Left renal pelvis (tissue), 4 donors: Measurements from ENCODE around the gene NDEL1. TPM values are rescaled to one million over a fixed set of nuclear protein-coding genes. Genes with fewer than 3 reads are reported as not detected.

Experiments
- DNase-seq, 4 donors: peaks; one replicate each; pipeline ENCODE4 v3.0.0-alpha.2; 2013; ENCODE audit warnings: low read depth in 4 of 4, low spot score in 3 of 4
- polyA plus RNA-seq, 4 donors: library from polyadenylated mRNA; unstranded; fragments of 120-200 nt; gene quantifications; one replicate each; pipeline ENCODE4 v1.2.1, GENCODE V29; 2013; ENCODE audit not compliant: insufficient read length in 4 of 4

Gene NDEL1
- polyA plus RNA-seq, 4 donors, result 43.6 to 57.2 (median 51.1) TPM

GRCh38 chr17:8496081-8496480 is 60.4 kb downstream of the NDEL1 start:
- DNase-seq, result no peak

GRCh38 chr17:8499171-8499570 is 63.5 kb downstream of the NDEL1 start:
- no peak for DNase-seq

GRCh38 chr17:8499614-8500013 is 63.9 kb downstream of the NDEL1 start:
- no peak for DNase-seq

- DNase-seq, result no peak
These were observed 64.9 kb downstream of the NDEL1 start for GRCh38 chr17:8500609-8501008.

GRCh38 chr17:8502126-8502525 is 66.4 kb downstream of the NDEL1 start:
- no peak for DNase-seq

- no peak for DNase-seq
These were observed 67.7 kb downstream of the NDEL1 start for GRCh38 chr17:8503368-8503767.

GRCh38 chr17:8503807-8504206 is 68.1 kb downstream of the NDEL1 start:
- DNase-seq, result no peak

- DNase-seq, result no peak
These were observed 69.0 kb downstream of the NDEL1 start for GRCh38 chr17:8504460-8505207.

- no peak for DNase-seq
These were observed 70.5 kb downstream of the NDEL1 start for GRCh38 chr17:8506145-8506544.

- DNase-seq, result no peak
These were observed 79.1 kb downstream of the NDEL1 start for GRCh38 chr17:8514801-8515200.

Other genes with a start within 250 kb of the NDEL1 start
- 1 to 10 TPM; 3.0 to 5.0 (median 3.6) TPM for gene BORCS6, start 245.7 kb upstream of the NDEL1 start, polyA plus RNA-seq
- 10 to 100 TPM; 25.7 to 35.6 (median 31.6) TPM for gene AURKB, start 225.3 kb upstream of the NDEL1 start, polyA plus RNA-seq
- gene CTC1, start 187.8 kb upstream of the NDEL1 start, polyA plus RNA-seq, result 10 to 100 TPM; 20.9 to 44.8 (median 30.1) TPM
- 10 to 100 TPM; 29.2 to 45.8 (median 41.8) TPM for gene PFAS, start 186.6 kb upstream of the NDEL1 start, polyA plus RNA-seq
- 10 to 100 TPM; 25.0 to 30.9 (median 26.7) TPM for gene RANGRF, start 147.2 kb upstream of the NDEL1 start, polyA plus RNA-seq
- 1 to 10 TPM; 3.3 to 5.6 (median 3.6) TPM for gene SLC25A35, start 140.5 kb upstream of the NDEL1 start, polyA plus RNA-seq
- 10 to 100 TPM in 3 of 4 donors, 1 to 10 TPM in 1; 9.2 to 18.3 (median 16.4) TPM for gene ARHGEF15, start 125.6 kb upstream of the NDEL1 start, polyA plus RNA-seq
- gene ODF4, start 96.0 kb upstream of the NDEL1 start, polyA plus RNA-seq, result not detected
- gene RPL26, start 52.7 kb upstream of the NDEL1 start, polyA plus RNA-seq, result 1,000 to 10,000 TPM; 2,282 to 2,993 (median 2,635) TPM
- gene RNF222, start 38.1 kb upstream of the NDEL1 start, polyA plus RNA-seq, result under 1 TPM in 2 of 4 donors, not detected in 2; 0.07 to 0.12 TPM
- gene MYH10, start 194.8 kb downstream of the NDEL1 start, polyA plus RNA-seq, result 100 to 1,000 TPM; 244 to 428 (median 267) TPM